HG02884 (cell line): ENCODE data around the gene KRTAP5-1.

Source experiments
- ATAC-seq: cut with Tn5 transposase; IDR thresholded peaks from one replicate; pipeline ENCODE4 v1.9.1; 2021; ENCODE audit warnings: mild to moderate bottlenecking, moderate library complexity; ENCODE audit not compliant: unreplicated experiment

Gene KRTAP5-1

DNA sequence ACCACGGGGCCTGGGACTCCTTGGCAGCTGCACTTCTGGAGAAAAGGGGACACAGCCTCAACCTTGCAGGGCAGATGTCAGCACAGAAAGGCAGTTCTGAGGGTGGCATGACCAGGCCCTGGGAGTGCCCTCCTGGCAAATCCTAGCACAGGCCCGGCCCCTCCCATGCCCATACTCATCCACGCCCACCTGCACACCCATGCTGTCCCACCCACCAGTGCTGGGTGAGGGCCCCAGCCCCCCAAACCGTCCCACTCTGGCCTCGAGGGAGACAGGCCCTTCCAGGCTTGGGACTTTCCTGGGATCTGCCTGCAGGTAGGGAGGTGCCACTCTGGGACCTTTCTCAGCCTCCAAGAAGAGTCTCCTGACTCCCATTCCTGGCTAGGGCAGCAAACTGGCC is 23.1 kb downstream of the KRTAP5-1 start:
- no peak for ATAC-seq

DNA sequence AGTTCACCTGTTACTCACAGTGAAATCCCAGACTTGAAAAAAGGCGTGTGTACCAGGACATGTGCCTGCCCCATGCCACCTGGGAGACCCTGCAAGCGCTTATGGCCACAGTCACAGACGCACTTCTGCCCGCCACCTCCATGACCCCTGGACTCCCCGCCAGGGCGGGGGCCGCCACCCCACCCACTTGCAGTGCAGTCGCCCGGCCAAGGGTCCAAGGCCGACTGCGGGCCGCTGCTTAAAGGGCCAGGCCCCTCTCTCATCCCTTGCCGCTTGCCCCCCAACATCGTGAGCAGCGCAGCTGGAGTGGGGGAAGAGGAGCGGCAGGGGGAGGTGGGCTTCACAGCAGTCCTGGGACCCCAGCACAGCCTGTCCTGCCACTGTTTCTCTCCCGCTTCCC is 23.8 kb downstream of the KRTAP5-1 start:
- ATAC-seq: no peak

DNA sequence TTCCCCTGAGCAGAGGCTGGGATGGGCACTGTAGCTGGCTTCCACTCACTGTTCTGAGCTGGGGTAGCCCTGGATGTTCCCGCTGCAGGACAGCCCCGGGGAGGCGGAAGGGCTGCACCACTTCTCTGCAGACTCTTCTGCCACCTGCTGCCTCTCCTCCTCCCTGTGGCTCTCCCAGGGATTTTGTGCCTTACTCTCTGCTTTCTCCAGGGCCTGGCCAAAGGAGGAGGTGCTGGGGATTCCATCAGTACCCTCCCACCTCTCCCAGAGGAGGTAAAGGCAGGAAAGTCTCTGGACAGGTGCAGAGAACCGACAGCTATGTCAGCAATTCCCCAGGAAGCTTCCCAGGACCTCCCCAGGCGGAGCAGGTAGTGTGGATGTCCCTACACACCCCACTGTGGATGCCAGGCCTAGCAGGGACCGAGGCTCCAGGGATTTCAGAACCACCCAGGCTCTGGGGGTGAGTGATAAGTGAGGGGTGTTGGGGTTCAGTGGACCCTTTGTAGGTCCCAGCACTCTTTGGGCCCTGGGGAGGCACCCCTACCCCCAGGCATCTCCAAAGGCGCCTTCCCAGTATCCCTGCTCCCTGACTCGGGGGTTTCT is 24.3 kb downstream of the KRTAP5-1 start:
- no peak for ATAC-seq

DNA sequence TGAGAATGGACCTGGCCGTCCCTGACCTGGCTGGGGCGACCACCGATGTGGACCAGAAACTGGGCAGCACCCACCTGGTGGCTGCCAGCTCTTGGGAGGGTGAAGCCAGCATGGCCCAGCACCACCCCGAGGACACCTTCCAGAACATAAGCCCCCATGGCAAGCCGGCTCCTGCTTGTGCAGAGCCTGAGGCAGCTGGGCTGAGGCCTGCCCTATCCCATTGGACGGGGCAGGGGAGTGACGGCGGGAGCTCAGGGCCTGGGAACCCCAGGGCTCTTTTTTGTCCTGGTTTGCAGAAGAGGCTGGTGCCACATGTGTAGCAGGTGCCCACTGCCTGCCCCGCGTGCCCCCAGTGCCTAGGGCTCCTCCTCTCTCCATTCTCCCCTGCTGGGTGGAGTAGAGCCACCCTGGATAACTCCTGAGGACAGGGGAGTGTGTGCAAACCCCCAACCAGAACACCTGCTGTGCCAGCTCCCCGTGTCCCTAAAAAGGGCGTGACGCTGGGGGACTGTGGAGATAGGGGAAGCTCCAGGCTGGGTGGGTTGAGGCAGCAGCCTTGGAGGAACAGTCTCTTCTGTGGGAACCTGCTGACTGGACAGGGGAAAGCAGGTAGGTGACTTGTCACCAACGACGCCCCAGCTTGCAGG is 25.0 kb downstream of the KRTAP5-1 start:
- ATAC-seq: no peak

DNA sequence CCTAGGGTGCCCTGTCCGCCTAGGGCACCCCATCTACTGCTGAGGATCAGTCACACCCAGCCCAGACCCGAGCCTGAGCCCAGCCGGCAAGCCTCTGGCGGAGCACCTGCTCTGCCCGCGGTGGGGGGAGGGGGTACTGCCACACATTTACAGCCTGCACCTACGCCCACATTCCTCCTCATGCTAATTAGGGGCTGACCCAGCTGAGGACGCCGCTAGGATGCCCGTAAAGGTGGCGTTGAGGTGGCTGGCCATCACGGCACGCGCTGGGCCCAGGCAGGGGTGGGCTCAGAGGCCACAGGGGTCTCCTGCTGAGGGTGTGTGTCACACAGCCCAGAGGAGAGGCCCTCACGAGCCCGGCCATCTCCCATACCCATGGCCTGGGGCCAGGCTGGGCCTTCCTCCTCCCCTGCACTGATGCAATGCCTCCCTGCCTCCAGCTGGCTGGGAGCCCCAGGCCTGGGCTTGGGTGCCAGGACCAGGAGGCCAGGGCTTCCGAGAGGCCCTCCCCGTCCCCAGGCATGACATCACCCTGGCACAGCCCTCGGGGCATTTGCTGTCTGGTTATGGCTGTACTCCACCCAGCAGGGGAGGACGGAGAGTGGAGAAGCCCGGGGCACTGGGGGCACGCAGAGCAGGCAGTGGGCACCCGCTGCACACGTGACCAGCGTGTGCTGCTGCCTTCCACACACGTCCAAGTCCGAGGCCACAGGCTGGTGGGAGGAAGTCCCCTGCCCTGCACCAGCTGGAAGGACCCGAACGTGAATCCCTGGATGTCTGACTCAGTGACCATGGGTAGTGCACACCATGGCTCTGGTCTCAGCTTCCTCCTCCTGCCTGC is 25.8 kb downstream of the KRTAP5-1 start:
- ATAC-seq: no peak

DNA sequence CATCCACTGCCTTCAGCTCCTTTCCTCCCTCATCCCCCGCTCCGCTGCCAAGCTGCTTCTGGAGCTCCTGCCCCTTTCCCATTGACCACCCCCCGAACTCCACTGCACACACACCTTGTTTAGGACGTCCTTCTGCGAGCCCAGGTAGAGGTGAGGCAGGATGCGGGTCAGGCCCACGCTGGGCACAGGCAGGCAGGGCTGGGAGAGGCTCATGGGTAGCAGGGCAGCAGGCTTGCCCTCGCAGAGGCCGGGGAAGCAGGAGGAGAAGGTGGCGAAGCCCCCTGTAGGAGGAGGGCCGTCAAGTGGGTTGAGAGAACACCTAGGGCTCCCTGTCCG is 26.3 kb downstream of the KRTAP5-1 start:
- no peak for ATAC-seq

DNA sequence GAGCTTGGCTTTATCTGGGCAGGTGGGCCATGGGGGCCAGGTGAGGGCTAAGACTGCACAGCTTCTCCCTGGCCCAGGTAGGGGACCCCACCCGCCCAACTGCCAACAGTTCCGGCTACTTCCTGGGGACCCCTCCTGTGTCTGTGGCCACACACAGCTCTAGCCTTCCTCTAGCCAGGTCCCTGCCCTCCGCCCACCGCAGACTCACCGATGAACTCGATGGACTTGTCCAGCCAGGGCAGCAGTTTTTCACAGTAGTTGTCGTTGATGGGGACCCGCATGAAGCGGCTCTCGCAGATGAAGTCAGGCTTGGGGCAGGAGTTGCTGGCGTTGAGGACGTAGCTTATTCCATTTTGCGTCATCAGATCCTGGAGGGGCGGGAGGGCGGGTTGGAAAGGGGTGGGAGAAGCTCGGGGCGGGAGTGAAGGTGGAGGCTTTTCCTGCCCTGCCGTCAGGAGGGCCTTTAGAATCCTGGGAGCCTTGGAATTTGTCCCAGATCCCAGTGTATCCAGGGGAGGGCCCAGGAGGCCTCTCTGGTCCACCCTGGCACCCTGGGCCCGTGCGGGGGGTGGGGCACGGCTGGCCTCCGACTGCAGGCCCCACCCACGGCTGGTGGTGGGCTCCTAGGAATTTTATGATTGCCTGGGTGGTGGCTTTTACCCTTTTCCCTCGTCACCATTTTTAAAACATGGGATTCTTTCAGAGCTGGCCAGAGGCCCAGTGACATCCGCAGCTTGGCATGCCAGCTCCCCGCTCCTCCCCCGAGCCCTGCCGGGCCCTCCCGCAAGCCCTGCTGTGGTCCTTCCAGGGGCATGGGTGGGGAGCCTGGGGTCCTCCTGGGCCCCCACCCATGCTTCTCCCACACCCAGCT is 26.9 kb downstream of the KRTAP5-1 start:
- no peak for ATAC-seq

DNA sequence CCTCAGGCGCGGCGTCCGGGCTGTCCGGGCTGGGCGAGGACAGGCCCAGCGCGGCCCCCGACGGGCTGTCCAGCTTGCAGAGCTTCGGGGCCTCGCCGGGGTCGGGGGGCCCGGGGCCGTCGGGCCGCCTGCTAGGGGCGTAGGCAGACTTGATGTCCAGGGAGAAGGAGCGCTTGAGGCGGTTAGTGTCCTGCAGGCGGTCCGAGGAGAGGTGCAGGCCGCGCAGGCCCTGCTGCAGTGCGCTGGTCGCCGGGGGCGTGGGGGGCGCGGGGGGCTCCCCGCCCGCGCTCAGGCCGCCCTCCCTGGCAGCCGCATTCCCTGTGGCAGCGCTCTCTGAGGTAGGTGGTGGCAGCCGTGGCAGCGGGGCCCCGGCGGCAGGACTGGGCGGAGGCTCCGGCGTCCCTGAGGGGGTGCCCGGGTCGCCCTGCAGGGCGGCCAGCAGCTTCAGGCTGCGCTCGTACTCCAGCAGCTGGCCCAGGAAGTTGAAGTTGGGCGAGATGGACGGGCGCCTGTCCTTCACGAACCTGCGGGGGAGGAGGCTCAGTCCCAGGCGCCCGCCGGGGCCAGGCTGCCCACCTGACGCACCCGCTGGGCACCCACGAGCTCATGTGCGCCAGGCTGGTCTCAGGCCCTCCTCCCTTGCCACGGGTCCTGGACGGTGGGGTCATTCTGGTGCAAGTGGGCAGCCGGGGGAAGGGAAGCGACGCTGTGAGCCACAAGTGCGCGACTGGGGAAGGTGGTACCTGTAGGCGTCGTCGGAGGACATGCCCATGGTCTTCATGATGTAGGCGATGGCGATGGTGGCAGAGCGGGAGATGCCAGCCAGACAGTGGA is 27.8 kb downstream of the KRTAP5-1 start:
- ATAC-seq: no peak

DNA sequence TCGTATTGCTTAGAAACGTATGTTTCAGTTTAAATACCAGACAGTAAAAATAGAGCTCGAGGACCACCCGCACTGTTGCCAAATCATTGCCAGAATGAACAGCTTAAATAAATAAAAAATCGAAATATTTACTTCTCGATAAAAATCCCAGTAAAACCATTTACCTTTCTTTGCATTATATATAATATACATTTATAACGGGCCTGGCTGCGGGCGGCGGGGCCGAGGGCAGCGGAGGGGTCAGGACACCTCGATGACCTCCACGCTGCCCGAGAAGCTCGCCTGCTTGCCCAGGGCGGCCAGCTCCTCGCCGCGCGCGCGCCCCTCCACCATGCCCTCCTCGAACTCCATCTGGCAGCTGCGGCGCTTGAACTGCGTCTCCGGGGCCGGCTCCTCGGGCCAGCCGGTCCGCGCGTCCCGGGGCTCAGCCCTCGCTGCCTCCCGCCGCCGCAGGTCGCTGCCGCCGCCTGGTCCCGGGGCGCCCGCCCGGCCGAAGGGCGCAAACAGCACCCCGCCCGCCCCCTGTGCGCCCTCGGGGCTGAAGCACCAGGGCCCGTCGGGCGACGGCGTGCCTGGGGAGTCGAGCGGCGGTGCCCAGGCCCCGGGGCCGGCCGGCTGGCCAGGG is 28.7 kb downstream of the KRTAP5-1 start:
- ATAC-seq: no peak

DNA sequence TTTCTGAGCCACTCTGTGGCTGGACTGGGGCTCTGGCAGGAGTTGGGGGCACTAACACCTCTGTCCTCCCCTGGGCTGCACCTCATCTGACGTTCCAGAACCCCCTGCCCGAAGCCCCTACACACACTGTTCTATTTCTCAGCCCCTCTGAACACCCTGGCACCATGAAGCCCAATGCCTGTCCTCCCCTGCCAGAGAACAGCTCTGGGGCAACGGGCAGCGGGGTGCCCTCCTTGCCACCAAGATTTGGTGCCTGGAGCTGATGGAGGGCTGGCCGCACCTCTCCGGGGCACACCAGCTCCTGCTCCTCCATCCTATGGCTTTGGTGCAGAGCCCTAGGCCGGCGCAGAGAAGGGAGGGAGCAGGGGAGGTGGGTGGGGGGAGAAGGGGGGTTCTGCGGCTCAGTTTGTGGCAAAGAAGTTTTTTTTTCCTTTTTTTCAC is 29.4 kb downstream of the KRTAP5-1 start:
- ATAC-seq: no peak

DNA sequence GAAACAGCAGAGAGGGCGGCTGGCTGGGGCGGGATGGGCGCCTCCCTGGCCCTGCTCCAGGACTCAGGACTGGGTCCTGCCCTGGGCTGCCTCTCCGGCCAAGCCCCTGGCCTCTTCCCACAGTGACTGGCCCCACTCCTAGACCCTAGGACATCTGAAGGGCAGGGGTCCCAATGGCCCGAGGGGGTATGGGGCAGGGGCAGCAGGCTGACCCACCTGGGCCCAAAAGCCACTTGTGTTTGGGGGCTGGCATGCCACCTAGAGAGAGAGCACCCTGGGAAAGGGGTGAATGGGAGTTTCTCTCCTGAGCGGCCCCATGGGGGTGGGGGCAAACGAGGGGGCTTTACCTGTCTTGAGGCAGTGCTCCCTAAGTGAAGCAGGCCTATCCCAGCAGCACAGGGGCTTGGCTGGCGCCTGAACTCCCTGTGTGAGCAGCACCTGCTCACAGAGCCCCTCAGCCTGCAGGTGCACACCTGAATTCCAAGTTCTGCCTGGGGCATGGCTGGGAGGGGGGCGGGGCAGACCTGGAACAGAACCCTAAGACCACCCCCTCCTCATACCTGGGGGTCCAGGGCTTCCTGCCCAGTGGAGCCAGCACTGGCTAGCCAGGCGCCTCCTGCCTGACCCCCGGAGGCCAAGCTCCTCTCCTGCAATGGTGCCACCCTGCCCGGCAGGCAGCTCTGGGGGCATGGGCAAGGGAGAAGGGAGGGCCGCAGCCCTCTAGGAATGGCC is 29.9 kb downstream of the KRTAP5-1 start:
- no peak for ATAC-seq

DNA sequence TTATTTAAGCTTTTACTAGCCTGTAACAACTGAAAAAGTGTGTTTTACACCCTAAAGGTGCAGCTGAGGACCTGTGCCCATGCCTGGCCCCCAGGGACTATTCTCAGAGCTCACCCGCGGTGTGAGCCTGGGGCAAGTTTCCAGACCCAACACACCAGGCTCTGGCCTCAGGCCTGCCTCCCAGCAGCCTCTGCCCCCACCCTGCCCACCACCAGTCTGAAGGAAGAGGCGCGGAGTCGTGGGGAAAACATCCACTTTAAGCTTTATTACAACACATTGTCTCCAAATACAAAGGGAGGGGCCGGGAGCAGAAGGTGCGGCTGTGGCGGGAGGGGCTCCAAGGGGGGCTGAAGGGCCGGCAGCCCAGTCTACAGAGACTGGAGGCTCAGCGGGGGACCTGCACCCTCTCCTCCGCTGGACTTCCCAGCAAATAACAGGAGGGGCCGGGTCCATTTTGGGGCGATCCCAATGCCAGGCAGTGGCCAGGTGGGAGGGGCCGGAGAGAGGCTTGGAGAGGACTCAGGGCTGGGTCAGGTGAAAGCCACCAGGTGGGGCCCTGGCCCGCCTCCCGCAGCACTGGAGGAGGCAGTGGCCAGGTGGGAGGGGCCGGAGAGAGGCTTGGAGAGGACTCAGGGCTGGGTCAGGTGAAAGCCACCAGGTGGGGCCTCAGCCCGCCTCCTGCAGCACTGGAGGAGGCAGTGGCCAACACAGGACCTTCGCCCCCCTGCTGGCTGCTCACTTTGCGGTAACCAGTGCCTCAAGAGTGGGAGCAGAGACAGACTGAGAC is 31.1 kb downstream of the KRTAP5-1 start:
- ATAC-seq: no peak

DNA sequence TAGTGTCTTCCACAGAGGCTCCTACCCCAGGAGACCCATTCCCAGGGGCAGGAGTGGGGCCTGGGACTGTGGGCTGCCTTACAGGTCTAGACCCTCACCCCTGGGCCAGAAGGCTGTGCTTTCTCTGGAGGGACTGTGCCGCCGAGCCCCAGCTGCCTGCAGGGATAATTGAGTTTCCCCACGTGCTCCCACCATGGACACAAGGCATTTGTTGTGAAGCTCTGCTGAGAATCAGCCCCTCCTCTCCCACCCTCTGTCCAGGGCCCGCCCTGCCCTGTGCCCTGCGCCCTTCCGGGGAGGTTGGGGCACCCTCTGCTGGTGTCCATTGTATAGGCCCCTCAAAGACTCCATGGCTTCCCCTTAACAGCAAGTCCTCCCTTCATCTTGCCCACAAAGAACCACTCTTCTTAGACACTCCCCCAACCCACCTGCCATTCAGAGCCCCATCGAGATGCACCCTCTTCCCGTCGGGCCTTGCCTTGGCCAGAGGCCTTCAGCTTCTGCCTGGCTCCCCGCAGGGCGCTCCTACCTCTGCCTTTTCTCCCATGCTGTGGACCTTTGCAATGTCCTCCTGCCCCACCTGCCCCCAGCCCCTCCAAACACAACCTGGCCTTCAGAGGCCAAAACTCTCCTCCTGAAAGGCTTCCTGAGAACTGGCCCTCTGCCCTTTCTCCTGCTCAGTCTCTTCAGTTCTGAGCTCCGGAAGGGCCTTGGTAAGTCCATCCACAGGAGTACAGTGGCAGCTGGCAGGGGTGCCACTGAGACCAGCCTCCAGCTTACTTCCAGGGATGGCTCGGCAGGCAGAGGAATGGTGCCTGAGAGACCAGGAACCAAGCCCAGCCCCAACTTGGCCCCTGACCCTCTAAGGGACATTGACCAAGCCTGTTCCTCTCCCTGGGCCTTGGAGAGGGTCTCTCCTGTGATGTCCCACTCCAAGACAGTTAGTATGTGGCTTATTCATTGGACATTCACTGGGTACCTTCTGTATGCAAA is 35.4 kb downstream of the KRTAP5-1 start:
- ATAC-seq: no peak

DNA sequence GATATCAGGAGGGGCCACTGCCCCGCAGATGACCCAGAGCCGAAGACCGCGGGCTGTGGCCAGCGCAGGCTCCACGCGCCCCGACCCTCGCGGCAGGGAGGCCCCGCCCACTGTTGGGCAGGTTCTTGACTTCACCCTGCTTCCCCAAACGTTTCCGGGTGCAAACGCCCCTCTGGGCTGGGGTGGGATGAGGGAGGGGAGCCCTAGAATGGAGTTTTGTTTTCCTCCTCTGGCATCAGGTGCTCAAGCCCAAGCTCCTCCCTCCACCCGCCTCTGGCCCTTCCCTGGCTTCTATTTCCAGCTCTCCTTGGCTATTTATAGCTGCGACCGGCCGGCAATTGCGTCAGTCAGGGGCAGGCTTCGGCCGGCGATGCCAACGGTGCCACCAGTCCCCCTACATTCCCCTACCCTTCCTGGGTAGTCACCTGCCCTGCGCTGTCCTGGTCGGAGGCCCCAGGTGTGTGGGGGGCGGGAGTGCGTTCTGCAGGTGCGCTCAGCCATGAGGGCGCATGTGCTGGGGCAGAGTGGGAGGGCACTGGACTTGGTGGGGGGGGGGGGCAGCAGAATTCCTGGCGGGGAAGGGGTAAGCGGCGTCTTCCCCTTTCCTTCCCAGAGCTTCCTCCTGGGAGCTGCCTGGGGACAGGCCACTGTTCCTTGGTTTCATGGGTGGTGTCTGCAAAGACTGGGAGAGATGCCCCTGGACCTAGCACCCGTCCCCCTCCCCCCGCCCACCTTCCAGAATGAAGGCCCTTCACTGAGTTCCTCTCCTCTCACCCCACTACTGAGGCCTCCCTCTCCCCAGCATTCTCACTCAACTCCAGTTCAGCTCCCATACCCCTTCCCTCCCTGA is 36.6 kb downstream of the KRTAP5-1 start:
- ATAC-seq: no peak

DNA sequence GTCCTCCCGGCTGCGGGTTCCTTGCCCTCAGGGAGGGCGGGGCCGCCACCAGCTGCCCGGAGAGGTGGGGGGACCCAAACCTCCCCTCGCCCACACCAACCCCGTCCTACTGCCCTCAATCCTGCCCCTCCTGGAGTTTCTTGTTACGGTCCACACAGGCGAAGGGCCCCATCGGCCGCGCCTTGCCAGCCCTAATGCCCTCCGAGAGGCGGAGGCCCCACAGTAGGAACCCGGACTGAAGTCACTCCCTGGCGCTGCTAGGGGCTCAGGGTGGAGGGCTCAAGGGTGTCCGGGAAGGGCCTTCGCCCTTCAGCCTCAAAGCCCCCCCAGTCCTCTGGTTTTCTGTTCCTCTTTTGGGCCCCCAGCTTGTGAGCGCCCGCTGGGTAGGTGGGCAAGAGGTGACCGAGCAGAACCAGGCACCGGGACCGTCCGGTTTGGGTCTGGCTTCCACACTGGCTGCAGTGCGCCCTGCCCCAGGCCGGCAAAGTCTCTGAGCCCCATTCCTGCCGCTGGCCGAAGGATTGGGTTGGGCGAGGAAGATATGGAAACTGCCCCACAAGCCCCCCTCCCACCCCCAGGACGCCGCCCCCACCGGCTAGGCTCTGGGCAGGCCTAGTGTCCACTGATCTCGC is 37.5 kb downstream of the KRTAP5-1 start:
- ATAC-seq: no peak
